GM12891 (cell line): ENCODE measurements around the gene STXBP6.
"Not testable (repeated sequence)": the region's sequence is repeated elsewhere in the genome, so short reads cannot be mapped to it uniquely, and the experiment has no call there.

Experiments used
- DNase-seq: peaks from one replicate; pipeline ENCODE4 v3.0.0; 2011; ENCODE audit warnings: low spot score; ENCODE audit not compliant: insufficient read length
- FAIRE-seq: peaks from 2 replicates; lab custom pipeline; 2011; peaks lifted over from hg19 to GRCh38; lab: Jason Lieb, UNC
- PAX5 ChIP-seq: IDR thresholded peaks from 2 replicates; pipeline ENCODE4 v1.6.1; 2011; ENCODE audit warnings: low read length, moderate library complexity, mild to moderate bottlenecking; ENCODE audit not compliant: insufficient read depth, severe bottlenecking
- POLR2A ChIP-seq: IDR thresholded peaks from 2 replicates; pipeline ENCODE4 v1.6.1; 2011; ENCODE audit warnings: low read depth, low read length, control low read depth
- POLR2AphosphoS5 ChIP-seq: IDR thresholded peaks from 2 replicates; pipeline ENCODE4 v1.6.1; 2011; ENCODE audit warnings: low read depth, low read length, control low read depth
- POU2F2 ChIP-seq: IDR thresholded peaks from 2 replicates; pipeline ENCODE4 v1.6.1; 2011; ENCODE audit warnings: low read depth, mild to moderate bottlenecking, control low read depth, low read length, moderate library complexity
- SPI1 ChIP-seq: IDR thresholded peaks from 2 replicates; pipeline ENCODE4 v1.6.1; 2011; ENCODE audit warnings: low read depth, low read length, control low read depth
- TAF1 ChIP-seq: IDR thresholded peaks from 2 replicates; pipeline ENCODE4 v1.6.1; 2011; ENCODE audit warnings: low read depth, low read length, control low read depth

STXBP6 gene

GRCh38 chr14:24813089-24813815 lies 236.7 kb downstream of the STXBP6 start:
- DNase-seq (no peak), FAIRE-seq (no peak)
- no peak for TF ChIP-seq POU2F2
- no peak for TF ChIP-seq TAF1
- no peak for TF ChIP-seq SPI1

- TF ChIP-seq PAX5 (no peak), SPI1 (no peak), POU2F2 (no peak), TAF1 (no peak), POLR2A (no peak), POLR2AphosphoS5 (no peak)
- no peak for DNase-seq
- no peak for FAIRE-seq
Observed at GRCh38 chr14:24809135-24809534, 240.8 kb downstream of the STXBP6 start.

- DNase-seq (no peak), FAIRE-seq (no peak)
- TF ChIP-seq POLR2A (no peak), SPI1 (no peak), TAF1 (no peak), POU2F2 (no peak), POLR2AphosphoS5 (no peak), PAX5 (no peak)
Observed at GRCh38 chr14:24808412-24808811, 241.5 kb downstream of the STXBP6 start.

GRCh38 chr14:24806061-24806678 lies 243.8 kb downstream of the STXBP6 start:
- TF ChIP-seq POU2F2 (no peak), POLR2AphosphoS5 (no peak)
- peak; percentile 78 for FAIRE-seq
- DNase-seq, result peak; percentile 12

GRCh38 chr14:24804552-24805212 lies 245.3 kb downstream of the STXBP6 start:
- no peak for FAIRE-seq
- TF ChIP-seq TAF1 (no peak), POLR2AphosphoS5 (no peak), PAX5 (no peak), POU2F2 (no peak), SPI1 (no peak), POLR2A (no peak)
- DNase-seq, result no peak

GRCh38 chr14:24803933-24804494 lies 245.9 kb downstream of the STXBP6 start:
- no peak for FAIRE-seq
- no peak for DNase-seq
- no peak for TF ChIP-seq POLR2A

- not testable (repeated sequence) for FAIRE-seq, DNase-seq
Observed at GRCh38 chr14:24803426-24803825, 246.5 kb downstream of the STXBP6 start.

- DNase-seq (no peak), FAIRE-seq (no peak)
- TF ChIP-seq SPI1 (no peak), TAF1 (no peak), POLR2A (no peak), PAX5 (no peak), POLR2AphosphoS5 (no peak), POU2F2 (no peak)
Observed at GRCh38 chr14:24802236-24802635, 247.7 kb downstream of the STXBP6 start.

- no peak for DNase-seq
- TF ChIP-seq PAX5, result no peak
- no peak for TF ChIP-seq TAF1
- no peak for TF ChIP-seq SPI1
- no peak for TF ChIP-seq POLR2A
- TF ChIP-seq POLR2AphosphoS5, result no peak
- TF ChIP-seq POU2F2, result no peak
Observed at GRCh38 chr14:24801024-24801423, 248.9 kb downstream of the STXBP6 start.

GRCh38 chr14:24798911-24799462 lies 251.0 kb downstream of the STXBP6 start:
- DNase-seq, result no peak
- no peak for FAIRE-seq
- no peak for TF ChIP-seq PAX5

More at GRCh38 chr14:24801024-24801423, 248.9 kb downstream of the STXBP6 start:
- no peak for FAIRE-seq
